ENCODE data around the gene PARK7.
A peak's percentile ranks its signal among the peaks of the same experiment; 100 is the strongest.
"Not testable (repeated sequence)": the region's sequence is repeated elsewhere in the genome, so short reads cannot be mapped to it uniquely, and the experiment has no call there.

The PARK7 gene

DNA sequence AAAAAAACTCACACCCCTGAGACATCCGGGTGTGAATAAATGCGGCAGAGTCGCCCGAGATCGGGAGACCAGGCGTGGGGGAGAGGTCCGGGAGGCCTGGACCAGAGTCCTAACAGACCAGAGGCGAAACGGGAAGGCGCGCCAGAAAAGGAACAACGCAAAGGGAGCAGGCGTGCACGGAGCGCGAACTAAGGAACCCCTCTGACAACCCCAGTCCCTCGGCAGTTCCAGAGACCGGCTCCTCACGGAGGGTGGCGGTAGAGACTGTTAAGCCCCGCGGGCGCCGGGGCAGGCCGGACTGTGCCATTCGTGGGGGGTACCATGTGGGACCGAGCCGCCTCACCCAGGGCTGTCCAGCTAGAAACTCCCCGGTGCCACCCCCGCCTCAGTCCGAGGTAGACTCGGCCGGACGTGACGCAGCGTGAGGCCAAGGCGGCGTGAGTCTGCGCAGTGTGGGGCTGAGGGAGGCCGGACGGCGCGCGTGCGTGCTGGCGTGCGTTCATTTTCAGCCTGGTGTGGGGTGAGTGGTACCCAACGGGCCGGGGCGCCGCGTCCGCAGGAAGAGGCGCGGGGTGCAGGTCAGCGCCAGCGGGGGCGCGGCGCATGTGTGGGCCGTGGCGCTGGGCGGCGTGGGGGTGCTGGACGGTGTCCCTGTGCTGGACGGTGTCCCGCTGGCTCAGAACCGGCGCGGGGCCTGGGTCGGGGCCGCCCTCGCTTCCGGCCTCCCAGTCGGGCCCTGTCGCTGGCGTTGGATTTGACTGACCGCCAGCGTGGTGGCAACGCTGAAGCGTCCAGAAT, at the start of gene PARK7:
TSS of gene PARK7 (plus strand) at position 496 of the 798 bp plus-strand sequence. CDS start 1,075 bp downstream, outside the sequence.
- DNase-seq (ENCODE audit: low spot score): peak; percentile 91

DNA sequence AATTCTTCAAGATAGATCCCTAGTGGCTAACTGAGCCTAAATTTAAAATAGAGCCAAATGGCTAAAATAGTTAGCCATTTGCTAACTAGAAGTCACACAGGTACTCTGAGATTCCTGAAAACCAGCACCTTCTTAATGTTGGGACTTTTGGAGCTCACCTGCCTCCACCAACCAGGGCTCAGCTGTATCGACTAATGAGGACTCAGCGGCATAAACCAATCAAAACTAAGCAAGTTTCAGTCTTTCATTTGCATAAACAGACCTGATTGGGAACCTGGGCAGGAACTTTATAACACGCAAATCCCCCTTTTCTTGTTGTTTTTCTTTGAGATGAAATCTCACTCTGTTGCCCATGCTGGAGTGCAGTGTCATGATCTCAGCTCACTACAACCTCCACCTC, 49.4 kb upstream of the PARK7 start:
- DNase-seq (ENCODE audit: low spot score): no peak

DNA sequence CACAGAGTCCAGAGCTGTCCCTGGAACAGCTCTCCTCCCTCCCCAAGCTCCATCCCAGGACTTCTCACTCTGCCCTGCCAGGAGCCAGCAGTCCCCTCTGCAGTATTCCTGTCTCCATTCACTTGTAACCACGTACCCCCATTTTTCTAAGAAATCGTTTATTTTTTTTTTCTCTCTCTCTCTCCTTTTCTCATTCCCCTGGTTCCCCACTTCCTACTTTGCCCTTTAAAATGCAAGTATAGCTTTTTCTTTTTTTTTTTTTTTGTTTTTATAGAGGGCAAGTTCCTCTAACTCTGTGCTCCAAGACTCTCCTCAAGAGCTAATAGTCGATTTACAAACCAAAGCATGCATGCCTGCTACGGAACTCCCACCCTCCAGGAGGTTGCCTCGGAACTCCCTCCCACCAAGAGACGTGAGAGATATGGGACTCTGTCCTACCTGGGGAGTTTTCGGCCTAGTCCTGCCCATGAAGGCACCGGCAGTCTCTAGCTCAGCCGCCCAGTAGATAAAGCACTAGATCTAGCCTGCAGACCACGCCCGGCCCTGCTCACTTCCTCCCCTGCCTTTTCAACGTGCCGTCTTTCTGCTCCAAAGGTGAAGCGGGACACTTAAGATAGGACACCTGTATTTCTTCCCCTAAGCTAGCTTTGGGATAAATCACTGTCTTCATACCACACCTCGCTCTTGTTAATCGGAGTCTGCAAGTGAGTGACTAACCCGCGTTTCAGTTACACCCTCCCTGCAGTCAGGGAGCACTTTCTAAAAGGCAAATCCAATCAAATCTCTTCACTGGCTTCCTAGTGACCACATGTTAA, 48.6 kb upstream of the PARK7 start:
- no peak for DNase-seq (ENCODE audit: low spot score)

DNA sequence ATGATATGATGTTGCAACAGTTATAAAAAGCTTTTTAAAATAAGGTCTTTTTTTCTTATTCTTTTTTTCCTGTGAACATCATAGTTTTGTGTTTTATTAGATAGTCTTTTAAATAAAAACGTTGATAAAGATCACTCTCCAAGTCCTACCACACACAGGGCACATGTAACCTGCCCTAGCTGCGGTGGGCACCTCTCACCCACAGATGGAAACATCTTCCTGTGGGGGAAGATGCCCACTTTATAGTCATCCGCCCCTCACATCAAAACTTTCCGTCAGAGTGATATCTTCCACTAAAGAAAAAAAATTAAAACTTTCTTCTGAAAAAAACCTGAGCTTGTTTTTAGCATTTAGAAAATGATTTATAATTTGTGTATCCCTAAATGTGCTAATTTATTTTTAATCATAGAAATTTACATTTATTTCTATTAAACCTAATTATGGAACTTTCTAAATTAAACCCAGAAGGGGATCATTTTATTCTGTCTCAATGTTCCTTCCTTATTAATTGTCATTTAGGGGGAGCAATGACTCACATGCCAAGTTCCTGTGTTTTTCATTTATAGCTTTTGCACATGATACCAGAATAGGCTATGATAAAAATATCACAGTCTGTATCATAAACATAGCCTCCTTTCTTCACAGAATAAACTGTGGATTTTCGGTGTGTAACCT, 45.5 kb upstream of the PARK7 start:
- no peak for DNase-seq (ENCODE audit: low spot score)

DNA sequence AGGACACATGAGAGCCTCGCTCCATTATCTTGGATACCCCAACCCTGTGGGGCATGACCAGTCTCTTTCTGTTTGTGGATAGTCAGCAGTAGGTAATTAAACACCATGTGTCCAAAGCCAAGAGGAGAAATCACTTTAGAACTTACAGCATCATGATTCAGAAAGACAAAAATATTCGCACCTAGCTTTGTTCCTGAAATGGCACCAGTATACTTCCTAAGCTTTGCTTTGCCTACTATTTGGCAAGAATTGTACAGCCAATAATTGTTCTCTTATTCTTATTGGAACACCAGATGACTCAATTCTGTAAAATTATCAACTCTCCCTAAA, 45.0 kb upstream of the PARK7 start:
- no peak for DNase-seq (ENCODE audit: low spot score)

DNA sequence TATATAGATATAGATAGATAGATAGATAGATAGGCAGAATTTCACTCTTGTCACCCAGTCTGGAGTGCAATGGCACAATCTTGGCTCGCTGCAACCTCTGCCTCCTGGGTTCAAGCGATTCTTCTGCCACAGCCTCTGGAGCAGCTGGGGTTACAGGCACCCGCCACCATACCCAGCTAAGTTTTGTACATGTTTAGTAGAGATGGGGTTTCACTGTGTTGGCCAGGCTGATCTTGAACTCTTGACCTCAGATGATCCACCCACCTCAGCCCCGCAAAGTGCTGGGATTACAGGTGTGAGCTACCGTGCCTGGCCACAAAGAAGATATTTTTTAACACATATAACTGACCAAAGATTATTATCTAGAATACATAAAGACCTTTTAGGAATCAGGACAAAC, 43.5 kb upstream of the PARK7 start:
- DNase-seq (ENCODE audit: low spot score): not testable (repeated sequence)

DNA sequence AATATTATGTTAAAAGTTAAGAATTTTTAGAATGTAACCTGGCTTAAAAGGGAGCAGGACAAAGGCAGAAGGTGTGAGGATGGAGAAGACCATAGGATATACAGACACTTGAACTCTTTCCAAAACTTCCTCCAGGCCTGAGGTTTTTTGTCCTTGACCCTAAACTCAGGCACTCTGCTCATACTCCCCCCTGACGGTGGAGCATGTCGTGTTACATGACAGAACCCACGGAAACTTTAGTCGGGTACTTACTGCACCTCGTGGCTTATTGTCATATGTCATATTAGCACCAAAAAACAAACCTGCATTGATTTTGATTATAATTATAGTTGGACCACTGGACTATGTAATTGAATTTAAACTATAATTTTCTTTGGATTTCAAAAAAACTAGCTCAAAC, 41.6 kb upstream of the PARK7 start:
- DNase-seq (ENCODE audit: low spot score): no peak

DNA sequence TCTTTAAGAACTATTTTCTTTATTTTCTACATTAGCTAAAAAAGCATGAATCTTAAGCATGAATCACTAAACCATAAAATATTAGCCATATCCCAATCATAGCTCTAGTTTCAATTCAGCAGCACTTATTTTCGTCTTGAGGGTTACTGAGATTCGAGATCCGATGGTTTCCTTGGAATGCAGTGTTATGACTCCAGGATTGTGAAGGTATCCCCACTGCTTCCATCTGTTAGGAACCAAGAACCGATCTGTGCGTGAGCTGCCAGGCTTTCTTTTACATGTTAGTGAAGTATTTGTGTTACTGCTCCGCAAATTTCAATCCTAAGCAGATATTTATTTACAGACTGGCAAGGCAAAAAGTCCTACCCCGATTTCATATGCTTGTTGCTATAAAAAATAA, 39.7 kb upstream of the PARK7 start:
- no peak for DNase-seq (ENCODE audit: low spot score)

DNA sequence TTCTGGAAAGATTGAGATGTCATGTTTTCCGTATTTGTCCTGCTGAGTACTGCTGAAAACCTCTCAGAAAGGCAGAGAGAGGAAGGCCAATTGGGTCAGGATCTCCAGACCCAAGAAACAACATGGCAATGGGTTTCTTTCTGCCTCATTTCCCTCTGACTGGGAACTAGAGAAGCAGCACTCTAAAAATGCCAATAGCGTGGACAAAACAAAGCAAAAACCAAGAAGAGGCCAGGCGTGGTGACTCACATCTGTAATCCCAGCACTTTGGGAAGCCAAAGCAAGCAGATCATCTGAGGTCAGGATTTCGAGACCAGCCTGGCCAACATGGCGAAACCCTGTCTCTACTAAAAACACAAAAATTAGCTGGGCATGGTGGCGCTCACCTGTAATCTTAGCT, 39.2 kb upstream of the PARK7 start:
- DNase-seq (ENCODE audit: low spot score): no peak

DNA sequence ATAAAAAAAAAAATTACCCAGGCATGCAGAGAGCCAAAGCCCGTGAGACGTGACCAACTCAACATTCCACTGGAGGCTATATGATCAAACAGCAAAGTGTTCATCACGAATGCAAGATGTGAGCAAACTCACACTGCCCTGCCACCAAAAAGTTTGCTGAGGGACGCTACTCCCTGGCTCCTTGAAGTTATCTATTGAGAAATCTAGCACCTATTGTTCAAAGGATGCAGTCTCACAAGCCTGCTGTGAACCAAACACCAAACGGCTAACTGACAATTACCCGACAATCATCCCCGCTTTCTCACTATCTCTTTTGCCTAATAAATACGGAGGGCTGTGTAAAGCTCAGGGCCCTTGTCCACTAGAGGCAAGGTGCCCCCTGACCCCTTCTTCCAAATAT, 34.5 kb upstream of the PARK7 start:
- not testable (repeated sequence) for DNase-seq (ENCODE audit: low spot score)

DNA sequence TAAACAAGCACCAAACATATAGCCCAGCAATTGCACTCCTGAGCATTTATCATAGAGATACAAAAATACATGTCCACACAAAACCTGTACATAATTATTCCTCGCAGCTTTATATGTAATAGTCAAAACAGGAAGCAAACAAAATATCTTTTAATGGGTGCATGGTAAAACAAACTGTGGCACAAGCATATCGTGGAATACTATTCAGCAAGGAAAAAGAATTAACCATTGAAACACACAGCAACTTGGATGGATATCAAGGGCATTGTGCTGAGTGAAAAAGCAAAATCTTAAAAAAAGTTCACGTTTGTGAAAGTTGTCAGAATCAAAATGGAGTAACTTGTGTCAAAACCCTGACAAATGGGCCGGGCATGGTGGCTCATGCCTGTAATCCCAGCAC, 33.3 kb upstream of the PARK7 start:
- no peak for DNase-seq (ENCODE audit: low spot score)

DNA sequence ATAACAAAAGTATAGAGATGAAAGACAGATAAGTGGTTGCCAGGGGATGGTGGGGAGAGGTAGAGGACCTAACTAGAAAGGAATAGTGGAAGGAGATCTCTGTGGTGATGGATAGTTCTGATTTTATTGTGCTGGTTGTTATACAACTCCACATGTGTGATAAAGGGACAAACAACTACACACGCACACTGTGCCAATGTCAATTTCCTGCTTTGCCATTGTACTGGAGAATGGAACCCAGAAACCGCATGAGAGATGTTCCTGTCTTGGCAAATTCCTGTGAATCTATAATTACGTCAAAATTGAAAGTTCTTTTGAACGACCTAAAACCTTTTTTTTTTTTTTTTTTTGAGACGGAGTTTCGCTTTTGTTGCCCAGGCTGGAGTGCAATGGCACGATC, 31.9 kb upstream of the PARK7 start:
- no peak for DNase-seq (ENCODE audit: low spot score)

DNA sequence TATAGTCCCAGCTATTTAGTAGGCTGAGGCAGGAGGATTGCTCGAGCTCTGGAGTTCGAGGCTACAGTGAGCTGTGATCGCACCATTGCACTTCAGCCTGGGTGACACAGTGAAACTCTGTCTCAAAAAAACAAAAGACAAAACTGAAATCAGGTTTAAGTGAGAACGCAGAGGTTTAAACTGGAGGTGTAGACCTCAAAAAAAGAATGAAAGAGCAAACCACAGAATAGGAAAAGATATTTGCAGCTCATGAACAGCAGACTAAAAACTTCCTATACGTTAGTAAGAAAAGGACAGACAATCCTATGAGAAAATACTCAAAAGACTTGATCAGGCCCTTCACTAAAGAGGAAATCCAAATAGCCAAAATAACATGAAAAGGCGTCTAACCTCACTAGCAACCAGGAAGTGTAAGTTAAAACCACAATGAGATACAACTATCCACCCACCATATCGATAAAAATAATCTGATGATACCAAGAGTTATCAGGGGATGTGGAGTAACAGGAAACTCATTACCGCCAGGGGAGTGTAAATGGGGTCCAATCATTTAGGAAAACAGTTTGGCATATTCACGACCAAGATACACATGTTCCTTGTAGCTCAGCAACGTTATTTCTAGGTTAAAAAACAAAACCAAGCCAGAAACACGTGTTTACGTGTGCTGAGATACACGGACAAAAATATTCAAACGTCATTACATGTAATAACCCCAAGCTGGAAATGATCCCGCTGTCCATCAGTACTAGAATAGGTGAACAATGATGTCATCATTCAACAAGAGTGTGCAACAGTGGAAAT, 30.7 kb upstream of the PARK7 start:
- DNase-seq (ENCODE audit: low spot score): no peak

DNA sequence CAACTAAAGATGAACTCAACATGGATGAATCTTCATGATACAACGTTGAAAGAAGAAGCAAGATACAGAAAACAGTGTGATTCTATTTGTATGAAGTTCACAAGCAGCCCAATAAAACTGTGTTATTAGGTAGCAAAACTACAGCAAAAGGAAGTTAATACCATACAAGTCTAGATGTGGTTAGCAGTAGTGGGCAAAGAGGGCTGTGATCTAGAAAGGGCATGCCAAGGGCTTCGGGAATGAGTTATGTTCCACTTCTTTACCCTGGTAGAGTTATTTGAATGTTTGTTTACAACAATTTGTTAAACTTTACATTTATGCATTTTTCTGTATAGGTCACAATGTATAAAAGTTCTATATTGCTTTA, 30.1 kb upstream of the PARK7 start:
- no peak for DNase-seq (ENCODE audit: low spot score)

DNA sequence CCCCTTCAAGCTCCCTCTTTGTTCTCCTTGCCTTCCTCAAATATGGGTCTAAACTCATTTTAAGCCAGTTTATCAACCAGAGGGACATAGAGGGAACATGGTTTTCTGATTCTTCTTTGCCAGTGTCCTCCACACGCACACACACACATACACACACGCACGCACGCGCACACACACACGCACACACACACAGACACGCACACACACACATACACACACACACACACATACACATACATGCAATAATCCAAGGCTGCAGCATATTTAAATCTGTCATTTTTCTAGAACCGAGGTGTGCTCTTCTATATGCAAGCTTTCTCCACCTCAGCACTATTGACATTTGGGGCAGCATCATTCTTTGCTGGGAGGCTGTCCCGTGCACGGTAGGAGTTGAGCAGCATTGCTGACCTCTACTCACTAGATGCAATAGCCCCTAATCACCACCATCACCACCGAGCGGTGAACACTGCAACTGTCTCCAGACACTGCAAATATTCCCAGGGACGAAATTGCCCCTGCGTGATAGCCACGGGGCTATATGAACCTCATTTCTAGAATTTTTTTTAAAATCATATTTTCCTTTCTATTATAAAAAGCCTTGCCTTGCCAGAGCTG, 28.9 kb upstream of the PARK7 start:
- no peak for DNase-seq (ENCODE audit: low spot score)

DNA sequence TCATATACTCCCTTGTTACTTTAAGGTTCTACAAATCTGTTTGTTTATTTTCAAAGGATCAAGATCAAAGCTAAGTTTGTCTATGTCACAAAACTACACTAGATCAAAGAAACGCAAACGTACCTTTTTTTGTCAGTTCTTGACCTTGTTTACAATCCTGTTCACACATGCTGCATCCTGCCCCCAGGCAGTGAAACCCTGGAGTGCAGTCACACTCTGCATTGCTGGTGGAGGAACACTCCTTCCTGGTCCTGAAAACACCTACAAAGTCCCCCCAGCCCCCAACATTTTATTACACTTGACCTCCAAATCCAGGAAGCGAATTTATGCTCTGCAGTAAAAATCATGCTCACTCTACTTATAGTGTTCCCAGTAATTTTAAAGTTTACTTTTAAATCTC, 23.4 kb upstream of the PARK7 start:
- no peak for DNase-seq (ENCODE audit: low spot score)

DNA sequence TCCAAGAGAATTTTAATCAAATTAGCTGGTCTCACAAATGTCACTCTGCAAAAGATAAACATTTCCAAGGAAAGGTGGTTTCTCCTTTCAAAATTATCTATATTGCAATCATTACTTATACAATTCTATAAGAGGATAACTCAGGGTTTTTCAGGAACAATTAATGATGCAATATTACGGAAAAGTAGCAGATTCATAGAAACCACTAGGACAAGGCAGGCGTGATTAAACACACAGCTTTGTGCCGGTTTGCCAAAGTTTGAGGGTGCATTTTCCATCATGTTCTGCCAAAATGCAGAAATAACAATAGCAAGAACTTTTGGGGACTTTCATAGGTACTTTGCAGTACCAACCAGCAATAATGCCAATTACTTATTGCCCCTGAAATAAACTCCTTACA, 21.5 kb upstream of the PARK7 start:
- no peak for DNase-seq (ENCODE audit: low spot score)

DNA sequence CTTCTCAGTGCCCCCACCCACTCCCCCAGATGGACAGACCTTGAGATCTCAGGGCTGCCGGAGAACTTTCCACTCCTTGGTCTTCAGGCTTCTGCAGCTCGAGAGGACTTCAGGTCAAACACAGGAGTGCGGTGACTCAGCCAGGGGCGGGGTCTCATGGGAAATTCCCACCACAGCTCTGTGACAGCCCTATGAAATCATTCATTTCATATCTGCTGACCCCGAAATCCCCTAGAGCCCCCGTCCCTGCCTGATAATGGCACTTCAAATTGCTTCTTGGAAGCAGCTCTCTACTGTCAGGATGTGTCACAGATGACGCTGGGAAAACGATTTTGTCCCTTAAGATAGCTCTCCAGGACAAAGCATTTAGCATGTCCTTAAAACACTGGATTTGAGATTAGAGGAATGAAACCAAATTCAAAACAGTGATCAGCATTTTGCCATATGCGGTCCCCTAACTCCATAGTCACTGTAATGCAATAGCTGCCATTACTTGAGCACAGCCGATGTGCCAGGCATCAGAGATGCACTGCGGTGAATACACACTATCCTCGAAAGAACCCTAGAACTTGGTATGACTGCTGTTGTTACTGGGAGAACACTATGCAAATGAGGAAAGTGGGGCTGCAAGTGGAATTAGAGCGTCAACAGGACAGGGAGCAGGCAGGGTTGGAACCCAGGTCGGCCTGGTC, 20.6 kb upstream of the PARK7 start, which contains the start of gene TNFRSF9:
TSS of gene TNFRSF9 (minus strand) at position 95 of the 692 bp plus-strand sequence. CDS start 845 bp downstream, outside the sequence.
- DNase-seq (ENCODE audit: low spot score): no peak

DNA sequence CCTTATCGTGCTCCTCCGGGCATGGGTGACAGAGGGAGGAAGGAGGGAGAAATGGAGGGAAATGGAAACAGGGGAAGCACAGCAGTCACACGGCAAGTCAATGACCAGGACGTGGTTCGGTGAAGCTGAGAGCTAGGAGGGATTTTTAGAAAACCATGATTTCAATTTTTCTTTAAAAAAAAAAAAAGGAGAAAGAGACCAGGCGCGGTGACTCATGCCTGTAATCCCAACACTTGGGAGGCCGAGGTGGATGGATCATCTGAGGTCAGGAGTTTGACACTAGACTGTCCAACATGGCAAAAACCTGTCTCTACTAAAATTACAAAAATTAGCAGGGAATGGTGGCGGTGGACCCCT, 20.1 kb upstream of the PARK7 start:
- DNase-seq (ENCODE audit: low spot score): no peak

DNA sequence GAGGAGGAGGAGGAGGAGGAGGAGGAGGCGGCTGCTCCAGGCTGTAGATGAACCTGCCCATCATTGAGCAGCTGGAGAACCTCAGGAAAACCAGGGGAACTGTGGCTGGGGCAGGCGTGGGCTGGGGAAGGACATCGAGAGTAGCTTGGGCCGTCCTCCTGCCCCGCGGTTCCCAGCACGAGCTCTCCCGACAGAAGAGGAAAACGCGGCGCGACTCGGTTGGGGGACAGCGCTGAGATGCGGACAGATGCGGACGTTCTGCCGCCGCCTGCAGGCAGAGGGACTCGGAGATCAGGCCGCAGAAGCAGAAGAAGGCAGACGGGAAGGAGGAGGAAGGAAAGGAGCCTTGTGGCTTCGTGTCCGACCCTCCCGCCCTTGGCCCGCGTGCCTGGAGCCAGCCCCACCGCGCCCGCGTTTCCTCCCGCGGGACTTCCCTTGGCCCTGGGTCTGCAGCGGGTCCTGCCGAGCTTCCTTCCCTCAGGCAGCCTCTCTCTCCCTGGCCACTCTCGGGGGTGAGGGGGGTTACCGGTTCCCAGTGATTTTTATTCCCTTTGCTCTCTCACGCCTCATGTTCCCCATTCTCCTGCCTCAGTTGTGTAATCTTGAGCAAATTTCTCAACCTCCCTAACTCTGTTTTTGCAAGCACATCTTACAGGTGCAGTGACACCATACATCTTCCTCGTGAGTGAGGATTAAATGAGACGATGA, 19.1 kb upstream of the PARK7 start:
- no peak for DNase-seq (ENCODE audit: low spot score)

DNA sequence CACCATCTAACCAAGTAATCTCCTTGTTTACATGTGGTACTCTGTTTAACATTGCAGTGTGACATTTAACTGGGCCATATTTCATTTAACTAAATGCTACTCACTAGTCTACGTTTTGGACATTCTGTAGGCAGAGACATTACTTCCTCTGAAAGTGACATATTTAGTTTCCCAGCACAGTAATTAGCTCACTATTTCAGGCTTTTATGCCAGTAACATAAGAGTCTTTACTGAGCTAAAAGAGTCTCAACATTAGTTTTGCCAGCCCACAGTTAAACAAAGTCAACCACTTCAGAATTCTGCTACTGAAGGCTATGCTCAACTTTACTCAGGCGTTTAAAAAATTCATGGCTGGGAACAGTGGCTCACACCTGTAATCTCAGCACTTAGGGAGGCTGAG, 18.3 kb upstream of the PARK7 start:
- no peak for DNase-seq (ENCODE audit: low spot score)

Measured in HuH-7.5 (cell line).